HepG2 (cell line): ENCODE data around the gene KLHDC4. TPM values are rescaled to one million over a fixed set of nuclear protein-coding genes. Genes with fewer than 3 reads are reported as not detected.

Experiments
- ATAC-seq: fragments of 200-7000 bp; cut with Tn5 transposase; 3 replicates; pipeline ENCODE4 v1.9.1; 2020; ENCODE audit warnings: mild to moderate bottlenecking, moderate library complexity
- BruUV-seq: library from RNA; stranded (reverse); fragments of 400-500 nt; replicated peaks from 2 replicates; lab custom pipeline; 2021; lab: Mats Ljungman, UMichigan
- CTCF ChIA-PET: fragments of 300-600 bp; formaldehyde crosslinking; extraction: SDS; loops from one replicate; lab custom pipeline; 2021; ENCODE audit warnings: low total read pairs, inconsistent platforms, low intra/inter-chr PET ratio; lab: Yijun Ruan, JAX
- POLR2A ChIA-PET: fragments of 350-600 bp; sonication (Branson Sonifier 250); formaldehyde crosslinking; loops from one replicate; lab custom pipeline; 2020; ENCODE audit warnings: antibody characterized with exemption, inconsistent platforms; lab: Yijun Ruan, JAX
- DNase-seq: peaks from one replicate; pipeline ENCODE4 v3.0.0-alpha.2; 2015; ENCODE audit warnings: low spot score
- FAIRE-seq: peaks from 3 replicates; lab custom pipeline; 2011; peaks lifted over from hg19 to GRCh38; lab: Jason Lieb, UNC
- H2AFZ ChIP-seq: one replicate; pipeline ENCODE4 v1.6.1; 2011; ENCODE audit warnings: low read length, inconsistent platforms
- H3K27ac ChIP-seq: fragments of 300-600 bp; 3 replicates; pipeline ENCODE4 v1.8.0; 2011; ENCODE audit warnings: mixed run types, mild to moderate bottlenecking, mixed read lengths, low read length, inconsistent platforms; ENCODE audit not compliant: insufficient read depth; ENCODE audit errors: extremely low read length
- H3K27me3 ChIP-seq, 2 experiments: fragments of 200-600 bp in 1 of 2; 2 replicates in 1 of 2; 3 replicates in 1 of 2; pipeline versions ENCODE4 v1.6.0 to v1.8.0; 2011; ENCODE audit warnings: low read length in 2 of 2, mild to moderate bottlenecking in 2 of 2, moderate library complexity in 2 of 2, inconsistent platforms in 1 of 2; ENCODE audit not compliant: insufficient read depth in 2 of 2, control insufficient read depth in 1 of 2
- H3K36me3 ChIP-seq, 2 experiments: fragments of 200-600 bp in 1 of 2; replicated peaks in 1 of 2; 2 replicates in 1 of 2; 3 replicates in 1 of 2; pipeline versions ENCODE4 v1.5.1 to v1.8.0; 2011; ENCODE audit warnings: low read length in 2 of 2, inconsistent platforms in 1 of 2; ENCODE audit not compliant: insufficient read depth in 2 of 2, control insufficient read depth in 1 of 2
- H3K4me1 ChIP-seq: 2 replicates; pipeline ENCODE4 v1.5.1; 2012; ENCODE audit warnings: low read length, inconsistent platforms; ENCODE audit not compliant: insufficient read depth
- H3K4me2 ChIP-seq: 2 replicates; pipeline ENCODE4 v1.6.0; 2011; ENCODE audit warnings: low read depth, low read length, inconsistent platforms
- H3K4me3 ChIP-seq, 3 experiments: fragments of 200-600 bp in 1 of 3; sonication (generic), shearing (Covaris generic) in 1 of 3; replicated peaks in 1 of 3; 2 replicates each; pipeline ENCODE4 v1.5.1; 2011 to 2016; ENCODE audit warnings: low read length in 3 of 3, inconsistent platforms in 2 of 3, low read depth in 2 of 3, mild to moderate bottlenecking in 2 of 3, control low read depth in 1 of 3, mixed read lengths in 1 of 3; ENCODE audit not compliant: insufficient read depth in 1 of 3
- H3K79me2 ChIP-seq: one replicate; pipeline ENCODE4 v1.6.1; 2011; ENCODE audit warnings: low read length, inconsistent platforms; ENCODE audit not compliant: insufficient read depth
- H3K9ac ChIP-seq: 2 replicates; pipeline ENCODE4 v1.6.0; 2011; ENCODE audit warnings: mild to moderate bottlenecking, low read depth, low read length, inconsistent platforms; ENCODE audit not compliant: insufficient read depth
- H3K9me3 ChIP-seq: 2 replicates; pipeline ENCODE4 v1.5.1; 2012; ENCODE audit warnings: mild to moderate bottlenecking, low read length
- H4K20me1 ChIP-seq: 2 replicates; pipeline ENCODE4 v1.6.0; 2011; ENCODE audit warnings: inconsistent platforms, mild to moderate bottlenecking, low read length, moderate library complexity; ENCODE audit not compliant: insufficient read depth
- CHD4 ChIP-seq: fragments of 200-600 bp; sonication (generic); IDR thresholded peaks from 2 replicates; pipeline ENCODE4 v1.7.0; 2017; ENCODE audit warnings: mild to moderate bottlenecking, low read length, borderline replicate concordance
- DR1 ChIP-seq: sonication (generic); formaldehyde crosslinking; IDR thresholded peaks from 2 replicates; pipeline ENCODE4 v1.8.0; 2021; ENCODE audit warnings: mild to moderate bottlenecking, missing genetic modification reagents, inconsistent platforms
- HDAC2 ChIP-seq: sonication (generic); formaldehyde crosslinking; IDR thresholded peaks from 2 replicates; pipeline ENCODE4 v1.4.0; 2020; ENCODE audit warnings: missing genetic modification reagents
- HIVEP1 ChIP-seq: sonication (generic); formaldehyde crosslinking; IDR thresholded peaks from 2 replicates; pipeline ENCODE4 v1.4.0; 2020; ENCODE audit warnings: mild to moderate bottlenecking, missing genetic modification reagents
- RFX1 ChIP-seq: fragments of 450-650 bp; IDR thresholded peaks from 2 replicates; pipeline ENCODE4 v1.6.1; 2017
- RNF2 ChIP-seq: fragments of 450-650 bp; conservative IDR thresholded peaks from 2 replicates; pipeline ENCODE4 v1.6.1; 2016; ENCODE audit warnings: low read depth
- XBP1 ChIP-seq: sonication (generic); formaldehyde crosslinking; IDR thresholded peaks from 2 replicates; pipeline ENCODE4 v1.5.0; 2020; ENCODE audit warnings: missing genetic modification reagents
- ZNF251 ChIP-seq: sonication (generic); formaldehyde crosslinking; IDR thresholded peaks from 2 replicates; pipeline ENCODE4 v1.9.0; 2021; ENCODE audit warnings: mild to moderate bottlenecking, missing genetic modification reagents
- ZNF253 ChIP-seq: sonication (generic); formaldehyde crosslinking; IDR thresholded peaks from 2 replicates; pipeline ENCODE4 v1.8.0; 2022; ENCODE audit warnings: mild to moderate bottlenecking, missing genetic modification reagents, borderline replicate concordance
- ZNF816 ChIP-seq: sonication (generic); formaldehyde crosslinking; IDR thresholded peaks from 2 replicates; pipeline ENCODE4 v1.8.0; 2022; ENCODE audit warnings: missing genetic modification reagents, mild to moderate bottlenecking, borderline replicate concordance
- WGBS: methylation state at CpG from one replicate; pipeline ENCODE4 v1.1.6; 2017; ENCODE audit warnings: low lambda C conversion rate; 5-methylcytosine and 5-hydroxymethylcytosine counted together
- in situ Hi-C: cut with HindIII; loops from 2 replicates; pipeline ENCODE4 v1.10.0; 2017; ENCODE audit warnings: low pct_unique_long_range_greater_than_20kb; ENCODE audit not compliant: extremely low pct_ligation_motif_present
- intact Hi-C: fragments of 100-400 bp; cut with micrococcal nuclease; formaldehyde crosslinking; loops from one replicate; pipeline ENCODE4 v1.10.0; 2022; ENCODE audit not compliant: unreplicated experiment
- polyA plus RNA-seq, 8 experiments: library from polyadenylated mRNA; depleted of rRNA in 3 of 8; stranded (reverse) in 7 of 8; unstranded in 1 of 8; fragments of >200 nt; fragmentation: Illumina TruSeq in 4 of 8; extraction: Trizol in 4 of 8; gene quantifications; 2 replicates each; pipeline versions ENCODE4 v1.2.1 to v1.2.3, GENCODE V29; 2011 to 2016; ENCODE audit warnings: low read depth in 4 of 8, missing spikeins in 1 of 8, mixed read lengths in 1 of 8; ENCODE audit not compliant: insufficient read depth in 1 of 8
- total RNA-seq, 5 experiments: library from RNA; depleted of rRNA; stranded (reverse); fragments of >200 nt; fragmentation: Illumina TruSeq; extraction: Trizol; gene quantifications; 2 replicates each; pipeline ENCODE4 v1.2.3, GENCODE V29; 2016; ENCODE audit warnings: low read depth in 1 of 5
- TF ChIP-seq, protein P1 (sequence below): IDR thresholded peaks from 2 replicates; pipeline ENCODE4 v1.6.1; 2016; ENCODE audit warnings: control low read depth
- TF ChIP-seq, protein P2 (sequence below): sonication (generic); formaldehyde crosslinking; IDR thresholded peaks from 2 replicates; pipeline ENCODE4 v1.8.0; 2022; ENCODE audit warnings: low read depth, missing genetic modification reagents
- TF ChIP-seq, protein P3 (sequence below): sonication (generic); formaldehyde crosslinking; IDR thresholded peaks from 2 replicates; pipeline ENCODE4 v1.5.1; 2020; ENCODE audit warnings: mild to moderate bottlenecking, moderate library complexity, missing genetic modification reagents
- TF ChIP-seq, protein P4 (sequence below): sonication (generic); formaldehyde crosslinking; IDR thresholded peaks from 2 replicates; pipeline ENCODE4 v1.5.0; 2020; ENCODE audit warnings: mild to moderate bottlenecking, missing genetic modification reagents, borderline replicate concordance

KLHDC4 gene
- total and polyA plus RNA-seq, 2 of the 13 experiments (the other 11 are each of a cell fraction or from before 2014, with no cell fraction given), result 18.7 to 31.8 TPM

DNA sequence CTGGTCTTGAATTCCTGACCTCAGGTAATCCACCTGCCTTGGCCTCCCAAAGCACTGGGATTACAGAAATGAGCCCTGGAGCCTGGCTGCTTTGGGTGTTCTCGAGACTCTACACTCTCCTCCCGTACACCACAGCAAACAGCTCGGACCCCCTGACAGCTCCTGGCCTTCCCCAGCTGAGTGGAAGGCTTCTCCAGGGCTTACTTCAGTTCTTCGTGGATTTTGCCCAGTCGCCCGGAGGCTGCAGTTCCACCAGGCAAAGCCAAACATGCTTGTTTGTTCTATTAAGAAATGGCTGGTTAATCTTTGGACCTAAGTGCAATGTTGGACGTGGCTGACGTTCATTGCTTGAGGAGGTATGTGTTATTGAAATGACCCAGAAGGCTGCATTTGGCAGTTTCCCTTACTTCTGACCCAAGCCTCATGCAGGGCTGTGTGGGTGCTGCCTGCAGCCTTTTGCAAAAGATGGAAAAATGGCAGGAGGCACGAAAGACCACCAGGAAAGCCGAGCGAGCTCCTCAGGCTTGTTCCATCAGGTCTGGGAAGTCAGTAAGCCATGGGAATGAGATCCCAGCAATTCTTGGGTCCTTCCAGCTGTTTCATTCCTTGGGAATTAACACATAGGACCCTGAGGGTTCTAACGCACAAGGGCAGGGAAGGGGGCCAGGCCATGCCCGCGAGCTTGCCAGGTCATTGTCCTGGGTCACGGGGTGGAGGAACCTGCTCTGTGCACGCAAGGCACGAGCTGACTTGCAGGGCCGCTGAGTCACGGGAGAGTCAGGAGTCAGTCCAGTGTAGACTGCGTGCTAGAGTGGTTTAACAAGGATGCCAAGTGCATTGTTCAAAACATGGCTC, 23.9 kb upstream of the KLHDC4 start:
- peak overlapping the region in 2 of 3 experiments; percentile 4 to 64; a peak in 4 of 6 replicates for H3K4me3 ChIP-seq
- FAIRE-seq, result peak; percentile 96
- peak; percentile 80 for ATAC-seq
- peak overlapping the region; percentile 88 for H3K27ac ChIP-seq
- intact Hi-C loops, result no loop called here
- peak overlapping the region; percentile 76 for H3K9ac ChIP-seq
- peak; percentile 95 for DNase-seq
- no peaks in the 10 kb centered on the region for H3K9me3 ChIP-seq
- H2AFZ ChIP-seq, result no peak overlapping the region
- 15% methylated on average over 18 of the region's 20 CpGs for WGBS
- in situ Hi-C loops, result no loop called here
- TSS peak; percentile 90 for BruUV-seq
- no peaks in the 10 kb centered on the region for H4K20me1 ChIP-seq
- ChIA-PET CTCF (interaction anchor here (1.4 to 1.5 kb wide), 2 partner anchors 10 to 82 kb away, joined by 3 to 4 read pairs; no protein-coding TSS in a partner anchor), POLR2A (interaction anchor here (0.7 to 6.2 kb wide), 22 partner anchors 9 to 162 kb away, joined by 3 to 228 read pairs (median 7); partner anchors contain the start of genes BANP and SLC7A5)
- H3K4me1 ChIP-seq, result peaks cover 84% of the 10 kb centered on the region
- H3K27me3 ChIP-seq, result no peaks in the 10 kb centered on the region
- no peaks in the 10 kb centered on the region for H3K36me3 ChIP-seq
- peak overlapping the region; percentile 82 for H3K4me2 ChIP-seq
- H3K79me2 ChIP-seq, result no peaks in the 10 kb centered on the region
- no peak; the same call in 1 of the 2 replicates for TF ChIP-seq CHD4
- TF ChIP-seq XBP1 (CRISPR knock-in tag), result peak; percentile 99
- TF ChIP-seq RNF2, result peak; percentile 53; the same call in 1 of the 2 replicates
- TF ChIP-seq, protein P1, sequence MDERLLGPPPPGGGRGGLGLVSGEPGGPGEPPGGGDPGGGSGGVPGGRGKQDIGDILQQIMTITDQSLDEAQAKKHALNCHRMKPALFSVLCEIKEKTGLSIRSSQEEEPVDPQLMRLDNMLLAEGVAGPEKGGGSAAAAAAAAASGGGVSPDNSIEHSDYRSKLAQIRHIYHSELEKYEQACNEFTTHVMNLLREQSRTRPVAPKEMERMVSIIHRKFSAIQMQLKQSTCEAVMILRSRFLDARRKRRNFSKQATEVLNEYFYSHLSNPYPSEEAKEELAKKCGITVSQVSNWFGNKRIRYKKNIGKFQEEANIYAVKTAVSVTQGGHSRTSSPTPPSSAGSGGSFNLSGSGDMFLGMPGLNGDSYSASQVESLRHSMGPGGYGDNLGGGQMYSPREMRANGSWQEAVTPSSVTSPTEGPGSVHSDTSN (CRISPR knock-in tag), result no peak
- TF ChIP-seq, protein P2, sequence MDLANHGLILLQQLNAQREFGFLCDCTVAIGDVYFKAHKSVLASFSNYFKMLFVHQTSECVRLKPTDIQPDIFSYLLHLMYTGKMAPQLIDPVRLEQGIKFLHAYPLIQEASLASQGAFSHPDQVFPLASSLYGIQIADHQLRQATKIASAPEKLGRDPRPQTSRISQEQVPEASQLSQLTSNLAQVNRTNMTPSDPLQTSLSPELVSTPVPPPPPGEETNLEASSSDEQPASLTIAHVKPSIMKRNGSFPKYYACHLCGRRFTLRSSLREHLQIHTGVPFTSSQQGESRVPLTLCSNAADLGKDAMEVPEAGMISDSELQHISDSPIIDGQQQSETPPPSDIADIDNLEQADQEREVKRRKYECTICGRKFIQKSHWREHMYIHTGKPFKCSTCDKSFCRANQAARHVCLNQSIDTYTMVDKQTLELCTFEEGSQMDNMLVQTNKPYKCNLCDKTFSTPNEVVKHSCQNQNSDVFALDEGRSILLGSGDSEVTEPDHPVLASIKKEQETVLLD (CRISPR knock-in tag), result no peak
- TF ChIP-seq DR1 (CRISPR knock-in tag), result peak; percentile 72; the same call in 1 of the 2 replicates
- TF ChIP-seq, protein P3, sequence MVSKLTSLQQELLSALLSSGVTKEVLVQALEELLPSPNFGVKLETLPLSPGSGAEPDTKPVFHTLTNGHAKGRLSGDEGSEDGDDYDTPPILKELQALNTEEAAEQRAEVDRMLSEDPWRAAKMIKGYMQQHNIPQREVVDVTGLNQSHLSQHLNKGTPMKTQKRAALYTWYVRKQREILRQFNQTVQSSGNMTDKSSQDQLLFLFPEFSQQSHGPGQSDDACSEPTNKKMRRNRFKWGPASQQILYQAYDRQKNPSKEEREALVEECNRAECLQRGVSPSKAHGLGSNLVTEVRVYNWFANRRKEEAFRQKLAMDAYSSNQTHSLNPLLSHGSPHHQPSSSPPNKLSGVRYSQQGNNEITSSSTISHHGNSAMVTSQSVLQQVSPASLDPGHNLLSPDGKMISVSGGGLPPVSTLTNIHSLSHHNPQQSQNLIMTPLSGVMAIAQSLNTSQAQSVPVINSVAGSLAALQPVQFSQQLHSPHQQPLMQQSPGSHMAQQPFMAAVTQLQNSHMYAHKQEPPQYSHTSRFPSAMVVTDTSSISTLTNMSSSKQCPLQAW (CRISPR knock-in tag), result peak; percentile 88
- TF ChIP-seq, protein P4, sequence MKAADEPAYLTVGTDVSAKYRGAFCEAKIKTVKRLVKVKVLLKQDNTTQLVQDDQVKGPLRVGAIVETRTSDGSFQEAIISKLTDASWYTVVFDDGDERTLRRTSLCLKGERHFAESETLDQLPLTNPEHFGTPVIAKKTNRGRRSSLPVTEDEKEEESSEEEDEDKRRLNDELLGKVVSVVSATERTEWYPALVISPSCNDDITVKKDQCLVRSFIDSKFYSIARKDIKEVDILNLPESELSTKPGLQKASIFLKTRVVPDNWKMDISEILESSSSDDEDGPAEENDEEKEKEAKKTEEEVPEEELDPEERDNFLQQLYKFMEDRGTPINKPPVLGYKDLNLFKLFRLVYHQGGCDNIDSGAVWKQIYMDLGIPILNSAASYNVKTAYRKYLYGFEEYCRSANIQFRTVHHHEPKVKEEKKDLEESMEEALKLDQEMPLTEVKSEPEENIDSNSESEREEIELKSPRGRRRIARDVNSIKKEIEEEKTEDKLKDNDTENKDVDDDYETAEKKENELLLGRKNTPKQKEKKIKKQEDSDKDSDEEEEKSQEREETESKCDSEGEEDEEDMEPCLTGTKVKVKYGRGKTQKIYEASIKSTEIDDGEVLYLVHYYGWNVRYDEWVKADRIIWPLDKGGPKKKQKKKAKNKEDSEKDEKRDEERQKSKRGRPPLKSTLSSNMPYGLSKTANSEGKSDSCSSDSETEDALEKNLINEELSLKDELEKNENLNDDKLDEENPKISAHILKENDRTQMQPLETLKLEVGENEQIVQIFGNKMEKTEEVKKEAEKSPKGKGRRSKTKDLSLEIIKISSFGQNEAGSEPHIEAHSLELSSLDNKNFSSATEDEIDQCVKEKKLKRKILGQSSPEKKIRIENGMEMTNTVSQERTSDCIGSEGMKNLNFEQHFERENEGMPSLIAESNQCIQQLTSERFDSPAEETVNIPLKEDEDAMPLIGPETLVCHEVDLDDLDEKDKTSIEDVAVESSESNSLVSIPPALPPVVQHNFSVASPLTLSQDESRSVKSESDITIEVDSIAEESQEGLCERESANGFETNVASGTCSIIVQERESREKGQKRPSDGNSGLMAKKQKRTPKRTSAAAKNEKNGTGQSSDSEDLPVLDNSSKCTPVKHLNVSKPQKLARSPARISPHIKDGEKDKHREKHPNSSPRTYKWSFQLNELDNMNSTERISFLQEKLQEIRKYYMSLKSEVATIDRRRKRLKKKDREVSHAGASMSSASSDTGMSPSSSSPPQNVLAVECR (CRISPR knock-in tag), result peak; percentile 69; the same call in 1 of the 2 replicates
- peak; percentile 73; the same call in 1 of the 2 replicates for TF ChIP-seq ZNF816 (CRISPR knock-in tag)
- TF ChIP-seq ZNF253 (CRISPR knock-in tag), result no peak
- TF ChIP-seq HIVEP1 (CRISPR knock-in tag), result no peak; the same call in 1 of the 2 replicates
- peak; percentile 87 for TF ChIP-seq HDAC2 (CRISPR knock-in tag)
- no peak for TF ChIP-seq ZNF251
- TF ChIP-seq RFX1, result no peak
